CD14-positive monocyte (primary cell): ENCODE results near the gene MRS2. TPM values are rescaled to one million over a fixed set of nuclear protein-coding genes. Genes with fewer than 3 reads are reported as not detected.

ENCODE experiments used
- DNase-seq, 3 donors: peaks; one replicate each; pipeline ENCODE4 v3.0.0-alpha.2; 2011 to 2022
- H2AFZ ChIP-seq: 2 replicates; pipeline ENCODE4 v1.6.0; 2012; ENCODE audit warnings: mild to moderate bottlenecking, low read depth, low read length, inconsistent platforms; ENCODE audit not compliant: insufficient read depth, poor library complexity, severe bottlenecking
- H3K27ac ChIP-seq, 2 donors: 1 replicate in 1 of 2; 2 replicates in 1 of 2; pipeline ENCODE4 v1.5.1; 2012 to 2013; ENCODE audit warnings: low read length in 2 of 2, control low read depth in 1 of 2, inconsistent platforms in 1 of 2, low read depth in 1 of 2, mild to moderate bottlenecking in 1 of 2
- H3K27me3 ChIP-seq, 2 donors: one replicate each; pipeline versions ENCODE4 v1.6.0 to v1.6.1; 2011 to 2013; ENCODE audit warnings: low read length in 2 of 2; ENCODE audit not compliant: control insufficient read depth in 2 of 2, insufficient read depth in 2 of 2
- H3K36me3 ChIP-seq, 2 donors: replicated peaks in 1 of 2; 1 replicate in 1 of 2; 2 replicates in 1 of 2; pipeline versions ENCODE4 v1.5.1 to v1.6.1; 2012 to 2013; ENCODE audit warnings: low read length in 2 of 2, control low read depth in 1 of 2, inconsistent platforms in 1 of 2, mild to moderate bottlenecking in 1 of 2; ENCODE audit not compliant: insufficient read depth in 2 of 2, control insufficient read depth in 1 of 2
- H3K4me1 ChIP-seq, 2 donors: 1 replicate in 1 of 2; 2 replicates in 1 of 2; pipeline versions ENCODE4 v1.5.1 to v1.6.1; 2012 to 2013; ENCODE audit warnings: low read length in 2 of 2, control low read depth in 1 of 2, inconsistent platforms in 1 of 2, mild to moderate bottlenecking in 1 of 2, moderate library complexity in 1 of 2; ENCODE audit not compliant: insufficient read depth in 2 of 2, control insufficient read depth in 1 of 2
- H3K4me2 ChIP-seq: replicated peaks from 2 replicates; pipeline ENCODE3; 2012; ENCODE audit warnings: low read length, moderate library complexity, mild to moderate bottlenecking; ENCODE audit not compliant: poor library complexity, severe bottlenecking; ENCODE audit errors: extremely low read depth
- H3K4me3 ChIP-seq, 3 experiments: fragments of 200-600 bp in 1 of 3; sonication (generic) in 1 of 3; replicated peaks in 1 of 3; 1 replicate in 2 of 3; 2 replicates in 1 of 3; pipeline ENCODE4 v1.5.1; 2011 to 2013; ENCODE audit warnings: low read length in 3 of 3, mild to moderate bottlenecking in 3 of 3, control low read depth in 2 of 3, low read depth in 2 of 3, inconsistent platforms in 1 of 3, moderate library complexity in 1 of 3
- H3K79me2 ChIP-seq: 2 replicates; pipeline ENCODE4 v1.6.0; 2012; ENCODE audit warnings: mild to moderate bottlenecking, control low read depth, inconsistent platforms, low read length, moderate library complexity; ENCODE audit not compliant: insufficient read depth
- H3K9ac ChIP-seq: 2 replicates; pipeline ENCODE4 v1.6.0; 2017; ENCODE audit warnings: low read length, mild to moderate bottlenecking; ENCODE audit not compliant: insufficient read depth, poor library complexity, severe bottlenecking
- H3K9me3 ChIP-seq, 2 donors: replicated peaks in 1 of 2; 1 replicate in 1 of 2; 2 replicates in 1 of 2; pipeline versions ENCODE4 v1.5.1 to v1.6.1; 2012 to 2013; ENCODE audit warnings: low read length in 2 of 2, control low read depth in 1 of 2; ENCODE audit not compliant: control insufficient read depth in 1 of 2, insufficient read depth in 1 of 2
- H4K20me1 ChIP-seq: 2 replicates; pipeline ENCODE4 v1.6.0; 2012; ENCODE audit warnings: mild to moderate bottlenecking, low read length, control low read depth, moderate library complexity; ENCODE audit not compliant: insufficient read depth
- H3K27ac Mint-ChIP-seq, 7 donors: one replicate each; pipeline ENCODE4 v1.8.0; 2020; ENCODE audit warnings: mild to moderate bottlenecking in 7 of 7, mixed read lengths in 7 of 7, moderate library complexity in 6 of 7, inconsistent platforms in 2 of 7
- H3K27me3 Mint-ChIP-seq, 3 donors: one replicate each; pipeline ENCODE4 v1.8.0; 2021 to 2022; ENCODE audit warnings: low read depth in 3 of 3, mild to moderate bottlenecking in 3 of 3, mixed read lengths in 3 of 3, moderate library complexity in 3 of 3, inconsistent platforms in 1 of 3
- H3K36me3 Mint-ChIP-seq, 2 donors: one replicate each; pipeline ENCODE4 v1.8.0; 2020; ENCODE audit warnings: mixed read lengths in 2 of 2, inconsistent platforms in 1 of 2, mild to moderate bottlenecking in 1 of 2
- H3K4me1 Mint-ChIP-seq: one replicate; pipeline ENCODE4 v1.8.0; 2020; ENCODE audit warnings: mild to moderate bottlenecking, mixed read lengths
- H3K4me3 Mint-ChIP-seq, 2 donors: one replicate each; pipeline ENCODE4 v1.8.0; 2020; ENCODE audit warnings: mild to moderate bottlenecking in 2 of 2, mixed read lengths in 2 of 2, moderate library complexity in 1 of 2
- H3K9me3 Mint-ChIP-seq, 7 donors: one replicate each; pipeline ENCODE4 v1.8.0; 2020 to 2022; ENCODE audit warnings: mixed read lengths in 7 of 7, mild to moderate bottlenecking in 6 of 7, moderate library complexity in 6 of 7, inconsistent platforms in 2 of 7
- CTCF ChIP-seq: fragments of 200-600 bp; IDR thresholded peaks from one replicate; pipeline ENCODE4 v1.8.0; 2022; ENCODE audit warnings: antibody characterized with exemption, mild to moderate bottlenecking
- WGBS: methylation state at CpG from one replicate; pipeline ENCODE4 v1.1.5; 2013; ENCODE audit warnings: missing lambda C conversion rate; ENCODE audit not compliant: insufficient coverage; 5-methylcytosine and 5-hydroxymethylcytosine counted together
- intact Hi-C, 2 donors: fragments of 100-400 bp; cut with micrococcal nuclease; formaldehyde crosslinking; loops; one replicate each; pipeline versions ENCODE4 v1.15.0 to v1.15.1; 2023
- polyA plus RNA-seq, 3 donors: library from polyadenylated mRNA; depleted of rRNA in 1 of 3; unstranded in 2 of 3; stranded (reverse) in 1 of 3; fragments of 300-500 nt in 2 of 3; fragments of >200 nt in 1 of 3; fragmentation: Illumina TruSeq in 2 of 3; gene quantifications; 1 replicate in 2 of 3; 2 replicates in 1 of 3; pipeline ENCODE4 v1.2.3, GENCODE V29; 2012 to 2021

Gene MRS2
- polyA plus RNA-seq, 3 donors: 8.6 to 21.0 (median 19.3) TPM

DNA sequence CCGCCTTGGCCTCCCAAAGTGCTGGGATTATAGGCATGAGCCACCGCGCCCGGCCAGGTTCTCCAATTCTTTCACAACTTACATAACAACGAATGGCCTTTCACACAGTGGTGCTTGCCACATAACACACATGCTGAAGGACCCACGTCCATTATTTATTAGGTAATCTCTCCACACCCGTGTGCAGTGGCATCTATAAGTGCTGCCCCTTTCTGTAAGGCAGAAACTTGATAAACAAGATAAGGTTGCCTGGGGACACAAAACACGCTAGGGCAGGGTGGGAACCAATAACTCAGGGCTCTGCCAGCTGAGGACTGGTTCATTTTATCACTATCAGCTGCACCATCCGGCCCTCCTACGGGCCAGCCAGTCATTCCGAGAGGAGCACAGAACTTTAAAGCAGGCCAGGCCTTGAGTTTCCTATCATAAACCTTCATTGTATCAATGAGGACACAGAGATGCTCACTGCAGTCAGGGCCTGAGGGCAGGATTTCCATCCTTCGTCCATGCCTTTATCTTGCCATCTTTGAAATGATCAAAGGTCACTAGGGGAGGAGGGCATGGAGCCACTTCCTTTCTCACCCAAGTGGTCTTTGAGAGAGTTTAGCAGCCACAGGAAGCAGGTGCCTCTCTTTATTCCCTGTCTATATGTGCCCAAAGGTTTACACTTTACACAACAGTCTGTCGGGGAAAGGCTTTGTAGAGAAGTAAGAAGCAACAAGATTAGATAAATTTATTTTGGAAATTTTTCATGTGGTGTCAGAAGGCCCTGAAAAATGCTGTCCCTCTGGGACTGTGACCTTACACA lies 49.0 kb downstream of the MRS2 start:
- peaks cover 5% of the 10 kb centered on the region for H3K4me1 Mint-ChIP-seq
- no peaks in the 10 kb centered on the region for H3K27me3 ChIP-seq
- no peak overlapping the region for H3K27ac Mint-ChIP-seq
- 87% methylated on average over 3 of the region's 13 CpGs for WGBS
- no peak for DNase-seq
- no peaks in the 10 kb centered on the region for H4K20me1 ChIP-seq
- no peaks in the 10 kb centered on the region for H3K36me3 ChIP-seq
- H3K9me3 ChIP-seq: no peaks in the 10 kb centered on the region
- no peak for TF ChIP-seq CTCF
- H3K27ac ChIP-seq: no peak overlapping the region
- no peak overlapping the region for H3K4me3 ChIP-seq
- no peaks in the 10 kb centered on the region for H3K4me1 ChIP-seq
- H3K9me3 Mint-ChIP-seq: no peaks in the 10 kb centered on the region
- no peaks in the 10 kb centered on the region for H3K36me3 Mint-ChIP-seq
- H3K9ac ChIP-seq: no peak overlapping the region
- no peak overlapping the region for H3K4me2 ChIP-seq
- no peak overlapping the region for H3K4me3 Mint-ChIP-seq
- H3K27me3 Mint-ChIP-seq: peaks cover 0 to 2% (median 2%) of the 10 kb centered on the region in 3 donors
- intact Hi-C loops: no loop called here
- H3K79me2 ChIP-seq: no peaks in the 10 kb centered on the region
- H2AFZ ChIP-seq: no peak overlapping the region

GRCh38 chr6:24453921-24454320 lies 51.2 kb downstream of the MRS2 start:
- Mint-ChIP-seq H3K36me3 (no peaks in the 10 kb centered on the region), H3K4me1 (peaks cover 3% of the 10 kb centered on the region), H3K27me3 (peaks cover 0 to 2% (median 2%) of the 10 kb centered on the region in 3 donors), H3K9me3 (no peaks in the 10 kb centered on the region), H3K4me3 (no peak overlapping the region), H3K27ac (no peak overlapping the region)
- Histone ChIP-seq H3K4me2 (no peak overlapping the region), H4K20me1 (no peaks in the 10 kb centered on the region), H3K4me1 (no peaks in the 10 kb centered on the region), H3K27me3 (no peaks in the 10 kb centered on the region), H3K27ac (no peak overlapping the region), H3K9ac (no peak overlapping the region), H2AFZ (no peak overlapping the region), H3K4me3 (no peak overlapping the region), H3K9me3 (no peaks in the 10 kb centered on the region), H3K36me3 (no peaks in the 10 kb centered on the region), H3K79me2 (no peaks in the 10 kb centered on the region)
- intact Hi-C loops: no loop called here
- no peak for TF ChIP-seq CTCF
- no peak for DNase-seq
- 86% methylated on average over 9 of the region's 10 CpGs for WGBS
